HepG2 (cell line): ENCODE data around the gene KLHL17.

ENCODE experiments used
- DNMT1 ChIP-seq: sonication (generic); formaldehyde crosslinking; IDR thresholded peaks from 2 replicates; pipeline ENCODE4 v1.5.1; 2020; ENCODE audit warnings: mild to moderate bottlenecking, missing genetic modification reagents
- RAD51 ChIP-seq: fragments of 450-650 bp; IDR thresholded peaks from 2 replicates; pipeline ENCODE4 v1.6.1; 2016; ENCODE audit warnings: borderline replicate concordance
- ZKSCAN8 ChIP-seq: IDR thresholded peaks from 2 replicates; pipeline ENCODE4 v1.6.1; 2016; ENCODE audit warnings: borderline replicate concordance, missing genetic modification reagents, missing compliant biosample characterization
- ZNF33A ChIP-seq: sonication (generic); formaldehyde crosslinking; IDR thresholded peaks from 2 replicates; pipeline ENCODE4 v1.5.1; 2020; ENCODE audit warnings: missing genetic modification reagents, mild to moderate bottlenecking, moderate library complexity, borderline replicate concordance

DNA sequence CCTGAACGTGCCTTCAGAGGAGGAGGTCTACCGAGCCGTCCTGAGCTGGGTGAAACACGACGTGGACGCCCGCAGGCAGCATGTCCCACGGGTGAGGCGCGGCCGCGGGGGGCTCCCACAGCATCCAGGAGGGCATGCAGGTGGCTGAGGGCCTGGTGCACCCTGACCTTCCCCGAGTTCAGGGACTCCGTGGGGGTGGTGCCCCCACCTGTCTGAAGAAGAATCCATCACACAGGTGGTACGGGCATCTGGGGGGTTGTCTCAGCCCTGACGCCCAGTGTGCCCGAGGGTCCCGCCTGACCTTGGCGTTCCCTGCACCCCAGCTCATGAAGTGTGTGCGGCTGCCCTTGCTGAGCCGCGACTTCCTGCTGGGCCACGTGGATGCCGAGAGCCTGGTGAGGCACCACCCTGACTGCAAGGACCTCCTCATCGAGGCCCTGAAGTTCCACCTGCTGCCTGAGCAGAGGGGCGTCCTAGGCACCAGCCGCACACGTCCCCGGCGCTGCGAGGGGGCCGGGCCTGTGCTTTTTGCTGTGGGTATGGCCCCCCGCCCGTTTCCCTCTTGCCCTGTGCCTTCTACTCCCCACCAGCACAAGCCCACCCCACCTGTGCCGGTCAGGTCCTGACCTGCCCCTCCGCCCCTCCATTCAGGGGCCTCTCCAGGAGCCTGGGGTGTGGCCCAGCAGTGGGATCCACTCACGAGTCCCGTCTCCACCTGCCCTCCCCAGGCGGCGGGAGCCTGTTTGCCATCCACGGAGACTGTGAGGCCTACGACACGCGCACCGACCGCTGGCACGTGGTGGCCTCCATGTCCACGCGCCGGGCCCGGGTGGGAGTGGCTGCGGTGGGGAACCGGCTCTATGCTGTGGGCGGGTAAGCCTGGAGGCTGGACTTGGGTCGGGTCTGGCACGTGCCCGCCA is 2.3 kb downstream of the KLHL17 start:
- TF ChIP-seq DNMT1 (CRISPR knock-in tag) = no peak
- TF ChIP-seq ZKSCAN8 (CRISPR knock-in tag) = no peak
- TF ChIP-seq ZNF33A (CRISPR knock-in tag) = no peak
- no peak for TF ChIP-seq RAD51
